ENCODE data around the gene CASTOR2. TPM values are rescaled to one million over a fixed set of nuclear protein-coding genes. Genes with fewer than 3 reads are reported as not detected.
A peak's percentile ranks its signal among the peaks of the same experiment; 100 is the strongest.

CASTOR2 gene
- total RNA-seq, 1 donor from 2014 or later: 29.9 TPM

DNA sequence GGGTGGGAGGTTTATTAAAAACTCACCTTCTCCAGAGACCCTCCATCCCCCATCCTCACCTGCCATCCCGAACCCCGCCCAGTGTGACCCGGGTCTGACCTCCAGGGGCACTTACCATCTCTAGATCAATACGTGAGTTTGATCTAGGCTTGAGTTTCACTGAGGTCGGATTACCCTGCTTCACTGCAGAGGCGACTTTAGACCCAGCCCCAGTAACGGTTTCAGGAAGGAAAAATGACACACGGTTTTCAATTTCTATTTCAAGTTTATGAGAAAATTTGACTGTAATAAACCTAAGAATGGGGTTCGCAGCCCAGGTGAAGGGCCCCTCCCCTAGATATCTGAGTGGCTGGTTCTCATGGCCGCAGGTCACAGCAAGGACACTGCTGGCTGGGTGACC lies 76.0 kb downstream of the CASTOR2 start:
- H3K27ac ChIP-seq (replicated peaks): no peak overlapping the region
- H3K36me3 ChIP-seq: peaks cover 40% of the 10 kb centered on the region
- no peak for DNase-seq
- no peak overlapping the region for H3K4me3 ChIP-seq
- H3K9me3 ChIP-seq (replicated peaks): no peaks in the 10 kb centered on the region
- no peaks in the 10 kb centered on the region for H3K4me1 ChIP-seq
- intact Hi-C loops (cut with micrococcal nuclease): no loop called here
- no peak for TF ChIP-seq CTCF (IDR thresholded peaks at IDR 0.05; ENCODE audit: borderline replicate concordance)
- no peaks in the 10 kb centered on the region for H3K27me3 ChIP-seq (ENCODE audit: low read depth)

DNA sequence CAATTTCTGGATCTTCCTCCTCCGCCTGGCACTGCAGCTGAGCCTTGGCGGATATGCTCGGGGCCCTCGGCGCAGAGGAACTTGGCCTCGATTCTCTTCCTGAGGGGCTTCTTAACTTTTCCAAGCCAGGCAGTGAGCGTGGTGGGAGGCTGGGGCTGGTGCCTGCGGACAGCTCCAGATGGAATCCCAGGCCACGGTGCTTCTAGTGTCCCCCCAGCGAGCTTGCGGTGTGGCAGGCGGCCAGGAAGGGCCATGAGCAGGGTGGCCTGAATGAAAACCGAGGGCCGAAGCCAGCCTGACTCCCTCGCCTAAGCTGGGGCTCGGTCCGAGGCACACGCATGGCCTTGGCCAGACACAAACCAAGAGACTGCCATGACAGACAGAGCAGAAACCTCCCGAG lies 77.8 kb downstream of the CASTOR2 start:
- Histone ChIP-seq H3K27ac (replicated peaks) (no peak overlapping the region), H3K27me3 (ENCODE audit: low read depth) (no peaks in the 10 kb centered on the region), H3K9me3 (replicated peaks) (no peaks in the 10 kb centered on the region), H3K4me1 (peaks cover 10% of the 10 kb centered on the region), H3K4me3 (no peak overlapping the region), H3K36me3 (peaks cover 43% of the 10 kb centered on the region)
- intact Hi-C loops (cut with micrococcal nuclease): no loop called here
- no peak for DNase-seq
- TF ChIP-seq CTCF (IDR thresholded peaks at IDR 0.05; ENCODE audit: borderline replicate concordance): no peak

- peaks cover 47% of the 10 kb centered on the region for H3K36me3 ChIP-seq
Observed at GRCh38 chr7:75042831-75043703, 78.6 kb downstream of the CASTOR2 start.

GRCh38 chr7:75045881-75046280 lies 81.4 kb downstream of the CASTOR2 start:
- H3K4me1 ChIP-seq: peaks cover 10% of the 10 kb centered on the region
- H3K27ac ChIP-seq (replicated peaks): peak overlapping the region; percentile 77
- H3K27me3 ChIP-seq (ENCODE audit: low read depth): no peaks in the 10 kb centered on the region
- intact Hi-C loops (cut with micrococcal nuclease): no loop called here
- DNase-seq: no peak
- TF ChIP-seq CTCF (IDR thresholded peaks at IDR 0.05; ENCODE audit: borderline replicate concordance): no peak
- H3K9me3 ChIP-seq (replicated peaks): no peaks in the 10 kb centered on the region
- peaks cover 75% of the 10 kb centered on the region for H3K36me3 ChIP-seq
- no peak overlapping the region for H3K4me3 ChIP-seq

More at GRCh38 chr7:75042831-75043703, 78.6 kb downstream of the CASTOR2 start:
- no peaks in the 10 kb centered on the region for H3K9me3 ChIP-seq (replicated peaks)
- peaks cover 10% of the 10 kb centered on the region for H3K4me1 ChIP-seq
- no peak overlapping the region for H3K27ac ChIP-seq (replicated peaks)
- TF ChIP-seq CTCF (IDR thresholded peaks at IDR 0.05; ENCODE audit: borderline replicate concordance): no peak
- intact Hi-C loops (cut with micrococcal nuclease): no loop called here
- no peak overlapping the region for H3K4me3 ChIP-seq
- no peak for DNase-seq
- no peaks in the 10 kb centered on the region for H3K27me3 ChIP-seq (ENCODE audit: low read depth)

DNA sequence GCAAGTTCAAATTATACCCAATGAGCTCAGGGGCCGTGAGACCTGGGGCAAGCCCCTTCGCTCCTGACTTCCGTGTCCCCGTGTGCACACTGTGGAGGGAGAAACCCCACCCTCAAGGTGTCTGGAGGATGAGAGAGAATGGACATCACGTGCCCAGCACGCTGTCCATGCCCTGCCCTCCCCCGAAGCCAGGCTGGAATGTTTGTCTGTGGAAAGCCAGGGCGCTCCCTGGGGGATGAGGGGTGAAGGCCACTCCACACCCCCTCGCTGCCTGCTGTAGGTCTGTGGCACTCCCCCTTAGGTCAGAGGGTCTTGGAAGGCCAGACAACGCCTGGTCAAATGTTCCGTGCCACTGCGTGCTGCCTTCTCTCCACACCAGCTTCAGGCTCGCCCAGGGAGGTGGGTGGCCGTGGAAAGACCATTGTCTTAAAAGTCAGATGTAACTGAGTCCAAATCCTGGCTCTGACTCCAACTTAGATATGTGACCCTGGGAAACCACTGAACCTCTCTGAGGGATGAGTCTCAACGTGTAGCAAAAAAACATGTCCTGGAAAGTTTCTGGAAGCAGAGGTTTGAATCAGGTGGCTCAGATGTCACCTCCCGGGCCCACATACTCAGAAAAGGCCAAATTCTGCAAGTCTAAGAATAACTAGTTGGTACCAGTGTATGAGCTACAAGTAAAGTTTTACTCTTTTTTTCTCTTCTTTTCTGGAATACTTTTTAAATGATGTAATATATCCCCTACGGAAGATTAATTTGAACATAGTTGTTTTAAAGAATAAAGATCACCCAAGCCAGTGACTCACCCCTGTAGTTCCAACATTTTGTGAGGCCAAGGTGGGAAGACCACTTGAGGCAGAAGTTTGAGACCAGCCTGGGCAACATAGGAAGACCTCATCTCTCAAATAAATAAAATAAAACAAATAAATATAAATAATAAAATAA lies 84.2 kb downstream of the CASTOR2 start:
- intact Hi-C loops (cut with micrococcal nuclease): no loop called here
- Histone ChIP-seq H3K36me3 (peaks cover 73% of the 10 kb centered on the region), H3K27ac (replicated peaks) (no peak overlapping the region), H3K4me3 (no peak overlapping the region), H3K4me1 (peaks cover 10% of the 10 kb centered on the region), H3K9me3 (replicated peaks) (no peaks in the 10 kb centered on the region), H3K27me3 (ENCODE audit: low read depth) (no peaks in the 10 kb centered on the region)
- no peak for TF ChIP-seq CTCF (IDR thresholded peaks at IDR 0.05; ENCODE audit: borderline replicate concordance)
- DNase-seq: no peak

Measured in left ventricle myocardium inferior (tissue), 1 donor.